ENCODE measurements around the gene MEGF10. TPM values are rescaled to one million over a fixed set of nuclear protein-coding genes. Genes with fewer than 3 reads are reported as not detected.

Gene MEGF10
- total RNA-seq, 2 experiments from 2014 or later = not detected

DNA sequence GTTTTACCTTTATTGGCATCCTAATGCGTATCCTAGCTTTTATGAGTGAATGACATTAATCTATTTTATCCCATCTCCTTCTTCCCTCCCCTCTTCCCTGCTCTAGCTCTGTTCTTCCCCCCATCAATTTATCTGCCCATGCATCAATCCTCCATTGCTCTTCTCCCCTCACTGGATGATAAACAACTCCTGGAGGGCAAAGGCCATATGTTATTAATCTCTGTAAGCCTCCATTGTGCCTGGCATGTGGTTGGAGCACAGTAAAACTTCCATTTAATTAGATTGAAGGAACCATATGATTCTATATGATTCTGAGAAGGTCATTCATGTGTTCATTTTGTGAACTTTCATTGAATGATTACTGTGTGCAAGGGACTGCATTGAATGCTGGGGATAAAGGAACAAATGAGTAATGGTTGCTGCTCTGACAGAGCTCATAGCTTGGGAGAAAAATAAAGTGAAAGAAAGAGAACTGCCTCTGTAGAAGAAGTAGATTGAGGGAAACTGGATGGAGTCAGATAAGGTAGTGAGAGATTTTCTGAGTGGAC lies 85.0 kb downstream of the MEGF10 start:
- Histone ChIP-seq H3K4me3 (ENCODE audit: low read depth, low read length, poor library complexity, severe bottlenecking) (no peak overlapping the region), H3K9me2 (ENCODE audit: insufficient read depth, low read length) (no peaks in the 10 kb centered on the region), H3K27ac (ENCODE audit: low read depth, low read length, poor library complexity, severe bottlenecking) (no peak overlapping the region), H3K79me2 (ENCODE audit: insufficient read depth, low read depth, low read length) (no peaks in the 10 kb centered on the region), H3K4me2 (ENCODE audit: low read length) (no peak overlapping the region), H2AFZ (ENCODE audit: low read length) (no peak overlapping the region), H3K9me3 (ENCODE audit: low read length) (no peaks in the 10 kb centered on the region), H4K20me1 (ENCODE audit: insufficient read depth, low read length) (no peaks in the 10 kb centered on the region), H3K36me3 (ENCODE audit: insufficient read depth, low read length) (no peaks in the 10 kb centered on the region), H3K4me1 (ENCODE audit: insufficient read depth, low read length, poor library complexity, severe bottlenecking) (no peaks in the 10 kb centered on the region)
- CTCF ChIA-PET (ENCODE audit: unreplicated experiment) = no interaction called here
- DNase-seq (ENCODE audit: low spot score) = no peak
- TF ChIP-seq EZH2phosphoT487 (IDR thresholded peaks at IDR 0.05; ENCODE audit: borderline replicate concordance, low read depth, low read length) = no peak
- TF ChIP-seq, protein P1, sequence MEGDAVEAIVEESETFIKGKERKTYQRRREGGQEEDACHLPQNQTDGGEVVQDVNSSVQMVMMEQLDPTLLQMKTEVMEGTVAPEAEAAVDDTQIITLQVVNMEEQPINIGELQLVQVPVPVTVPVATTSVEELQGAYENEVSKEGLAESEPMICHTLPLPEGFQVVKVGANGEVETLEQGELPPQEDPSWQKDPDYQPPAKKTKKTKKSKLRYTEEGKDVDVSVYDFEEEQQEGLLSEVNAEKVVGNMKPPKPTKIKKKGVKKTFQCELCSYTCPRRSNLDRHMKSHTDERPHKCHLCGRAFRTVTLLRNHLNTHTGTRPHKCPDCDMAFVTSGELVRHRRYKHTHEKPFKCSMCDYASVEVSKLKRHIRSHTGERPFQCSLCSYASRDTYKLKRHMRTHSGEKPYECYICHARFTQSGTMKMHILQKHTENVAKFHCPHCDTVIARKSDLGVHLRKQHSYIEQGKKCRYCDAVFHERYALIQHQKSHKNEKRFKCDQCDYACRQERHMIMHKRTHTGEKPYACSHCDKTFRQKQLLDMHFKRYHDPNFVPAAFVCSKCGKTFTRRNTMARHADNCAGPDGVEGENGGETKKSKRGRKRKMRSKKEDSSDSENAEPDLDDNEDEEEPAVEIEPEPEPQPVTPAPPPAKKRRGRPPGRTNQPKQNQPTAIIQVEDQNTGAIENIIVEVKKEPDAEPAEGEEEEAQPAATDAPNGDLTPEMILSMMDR (conservative IDR thresholded peaks at IDR 0.05; ENCODE audit: low read length) = no peak
- POLR2A ChIA-PET = no interaction called here
- no TSS peak for BruUV-seq (replicated peaks)
- intact Hi-C loops (cut with micrococcal nuclease; ENCODE audit: unreplicated experiment) = no loop called here

DNA sequence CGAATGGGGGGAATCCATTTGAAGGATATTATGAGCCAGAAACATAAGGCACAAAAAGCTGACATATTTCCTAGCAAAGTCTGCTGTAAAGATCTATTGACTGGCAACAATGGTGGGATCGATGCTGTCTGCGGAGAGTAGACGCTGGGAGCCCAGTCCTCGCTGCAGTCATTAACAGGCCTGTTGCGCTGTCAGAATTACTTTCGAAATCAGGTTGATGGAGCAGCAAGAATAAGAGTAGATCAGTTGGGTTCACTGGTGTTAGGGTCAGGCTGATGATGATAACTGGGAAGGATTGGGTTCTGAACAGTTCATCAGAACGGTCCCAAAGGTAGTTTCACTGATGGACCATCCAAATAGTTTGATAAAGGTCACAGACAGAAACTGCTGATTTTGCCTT lies 87.1 kb downstream of the MEGF10 start:
- Histone ChIP-seq H3K27ac (ENCODE audit: low read depth, low read length, poor library complexity, severe bottlenecking) (no peak overlapping the region), H3K4me2 (ENCODE audit: low read length) (no peak overlapping the region), H2AFZ (ENCODE audit: low read length) (no peak overlapping the region), H3K9me3 (ENCODE audit: low read length) (no peaks in the 10 kb centered on the region), H3K4me3 (ENCODE audit: low read depth, low read length, poor library complexity, severe bottlenecking) (no peak overlapping the region), H3K4me1 (ENCODE audit: insufficient read depth, low read length, poor library complexity, severe bottlenecking) (no peaks in the 10 kb centered on the region), H3K9me2 (ENCODE audit: insufficient read depth, low read length) (no peaks in the 10 kb centered on the region), H3K36me3 (ENCODE audit: insufficient read depth, low read length) (no peaks in the 10 kb centered on the region), H3K79me2 (ENCODE audit: insufficient read depth, low read depth, low read length) (no peaks in the 10 kb centered on the region), H4K20me1 (ENCODE audit: insufficient read depth, low read length) (no peaks in the 10 kb centered on the region)
- no TSS peak for BruUV-seq (replicated peaks)
- no peak for TF ChIP-seq EZH2phosphoT487 (IDR thresholded peaks at IDR 0.05; ENCODE audit: borderline replicate concordance, low read depth, low read length)
- TF ChIP-seq, protein P1 (conservative IDR thresholded peaks at IDR 0.05; ENCODE audit: low read length) = no peak
- POLR2A ChIA-PET = interaction anchor here (1.5 kb wide), 1 partner anchor 18 kb away, joined by 5 read pairs; no protein-coding TSS in a partner anchor
- no peak for DNase-seq (ENCODE audit: low spot score)
- intact Hi-C loops (cut with micrococcal nuclease; ENCODE audit: unreplicated experiment) = no loop called here
- CTCF ChIA-PET (ENCODE audit: unreplicated experiment) = no interaction called here

DNA sequence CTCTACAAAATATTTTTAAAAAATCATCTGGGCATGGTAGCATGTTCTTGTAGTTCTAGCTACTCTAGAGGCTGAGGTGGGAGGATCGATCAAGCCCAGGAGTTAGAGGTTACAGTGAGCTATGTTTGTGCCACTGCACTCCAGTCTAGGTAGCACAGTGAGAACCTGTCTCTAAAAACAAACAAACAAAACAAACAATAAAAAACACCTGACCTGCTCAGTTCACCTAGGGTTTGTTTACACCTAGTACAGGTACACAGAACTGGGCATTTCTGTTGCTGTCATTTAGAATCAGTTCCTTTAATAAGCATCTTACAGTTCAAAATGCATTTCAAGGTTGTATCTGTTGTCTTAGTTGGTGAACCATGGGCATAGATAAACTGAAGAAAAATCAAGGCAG lies 95.3 kb downstream of the MEGF10 start:
- Histone ChIP-seq H3K27ac (ENCODE audit: low read depth, low read length, poor library complexity, severe bottlenecking) (no peak overlapping the region), H3K36me3 (ENCODE audit: insufficient read depth, low read length) (no peaks in the 10 kb centered on the region), H4K20me1 (ENCODE audit: insufficient read depth, low read length) (no peaks in the 10 kb centered on the region), H3K4me1 (ENCODE audit: insufficient read depth, low read length, poor library complexity, severe bottlenecking) (no peaks in the 10 kb centered on the region), H3K4me2 (ENCODE audit: low read length) (no peak overlapping the region), H3K9me3 (ENCODE audit: low read length) (no peaks in the 10 kb centered on the region), H3K4me3 (ENCODE audit: low read depth, low read length, poor library complexity, severe bottlenecking) (no peak overlapping the region), H3K9me2 (ENCODE audit: insufficient read depth, low read length) (no peaks in the 10 kb centered on the region), H3K79me2 (ENCODE audit: insufficient read depth, low read depth, low read length) (no peaks in the 10 kb centered on the region), H2AFZ (ENCODE audit: low read length) (no peak overlapping the region)
- intact Hi-C loops (cut with micrococcal nuclease; ENCODE audit: unreplicated experiment) = no loop called here
- DNase-seq (ENCODE audit: low spot score) = no peak
- TF ChIP-seq, protein P1 (conservative IDR thresholded peaks at IDR 0.05; ENCODE audit: low read length) = no peak
- TF ChIP-seq EZH2phosphoT487 (IDR thresholded peaks at IDR 0.05; ENCODE audit: borderline replicate concordance, low read depth, low read length) = no peak
- BruUV-seq (replicated peaks) = no TSS peak
- ChIA-PET CTCF (ENCODE audit: unreplicated experiment) (no interaction called here), POLR2A (interaction anchor here (0.5 kb wide), 1 partner anchor 381 kb away, joined by 3 read pairs; no protein-coding TSS in a partner anchor)

Measured in OCI-LY7 (cell line).